DOHH2 (cell line): ENCODE measurements around the gene DLEC1.

Experiments used
- CTCF ChIP-seq: fragments of 200-600 bp; sonication (generic); IDR thresholded peaks from one replicate; pipeline ENCODE4 v1.5.1; 2014; ENCODE audit warnings: antibody characterized with exemption, mild to moderate bottlenecking, low read depth, low read length; ENCODE audit not compliant: poor library complexity, severe bottlenecking
- EZH2phosphoT487 ChIP-seq: fragments of 200-600 bp; sonication (generic); IDR thresholded peaks from 2 replicates; pipeline ENCODE4 v1.6.1; 2017; ENCODE audit warnings: borderline replicate concordance, mild to moderate bottlenecking, antibody characterized with exemption, low read length, moderate library complexity, mixed read lengths

- TF ChIP-seq CTCF, result no peak
- no peak for TF ChIP-seq EZH2phosphoT487
Measured at GRCh38 chr3:38008971-38009580, 29.9 kb upstream of the DLEC1 start.
